Neuronal stem cell (in vitro differentiated cells): ENCODE results near the gene GSG1.

Experiments used
- DNase-seq: peaks from one replicate; pipeline ENCODE4 v3.0.0-alpha.2; 2013; ENCODE audit warnings: low spot score
- H2AFZ ChIP-seq: one replicate; pipeline ENCODE4 v1.6.1; 2013; ENCODE audit warnings: mild to moderate bottlenecking, low read length, inconsistent platforms
- H2AK5ac ChIP-seq: 2 replicates; pipeline ENCODE4 v1.6.1; 2013; ENCODE audit warnings: low read depth, mild to moderate bottlenecking, inconsistent platforms, low read length, moderate library complexity, mixed read lengths
- H2BK120ac ChIP-seq: 2 replicates; pipeline ENCODE4 v1.6.1; 2013; ENCODE audit warnings: low read depth, mild to moderate bottlenecking, inconsistent platforms, low read length, moderate library complexity, mixed read lengths
- H2BK12ac ChIP-seq: one replicate; pipeline ENCODE4 v1.6.1; 2013; ENCODE audit warnings: low read length, inconsistent platforms
- H2BK15ac ChIP-seq: 2 replicates; pipeline ENCODE4 v1.6.1; 2013; ENCODE audit warnings: mild to moderate bottlenecking, low read length, inconsistent platforms, mixed read lengths
- H2BK5ac ChIP-seq: one replicate; pipeline ENCODE4 v1.6.1; 2013; ENCODE audit warnings: inconsistent platforms, mild to moderate bottlenecking, low read length, moderate library complexity
- H3K14ac ChIP-seq: one replicate; pipeline ENCODE4 v1.6.1; 2013; ENCODE audit warnings: low read length, inconsistent platforms
- H3K18ac ChIP-seq: 2 replicates; pipeline ENCODE4 v1.6.1; 2013; ENCODE audit warnings: low read length, inconsistent platforms
- H3K23ac ChIP-seq: 2 replicates; pipeline ENCODE4 v1.6.1; 2013; ENCODE audit warnings: low read depth, mild to moderate bottlenecking, mixed read lengths, low read length, inconsistent platforms; ENCODE audit not compliant: poor library complexity
- H3K27ac ChIP-seq: replicated peaks from 3 replicates; pipeline ENCODE4 v1.5.1; 2013; ENCODE audit warnings: low read length, inconsistent platforms
- H3K27me3 ChIP-seq, 3 experiments: 2 replicates each; pipeline ENCODE4 v1.6.1; 2013; ENCODE audit warnings: low read length in 3 of 3, mild to moderate bottlenecking in 2 of 3, inconsistent platforms in 1 of 3, low read depth in 1 of 3, mixed read lengths in 1 of 3, moderate library complexity in 1 of 3; ENCODE audit not compliant: control insufficient read depth in 3 of 3, insufficient read depth in 3 of 3
- H3K36me3 ChIP-seq, 2 donors: replicated peaks in 1 of 2; 2 replicates each; pipeline ENCODE4 v1.6.1; 2013; ENCODE audit warnings: low read length in 2 of 2; ENCODE audit not compliant: control insufficient read depth in 2 of 2, insufficient read depth in 2 of 2
- H3K4ac ChIP-seq: 2 replicates; pipeline ENCODE4 v1.6.1; 2013; ENCODE audit warnings: inconsistent platforms, mild to moderate bottlenecking, low read length, moderate library complexity
- H3K4me1 ChIP-seq, 2 donors: 1 replicate in 1 of 2; 2 replicates in 1 of 2; pipeline ENCODE4 v1.6.1; 2013; ENCODE audit warnings: low read length in 2 of 2, low read depth in 1 of 2; ENCODE audit not compliant: control insufficient read depth in 2 of 2, insufficient read depth in 1 of 2
- H3K4me2 ChIP-seq: one replicate; pipeline ENCODE4 v1.6.1; 2013; ENCODE audit warnings: mild to moderate bottlenecking, low read length, inconsistent platforms; ENCODE audit not compliant: insufficient read depth, poor library complexity, severe bottlenecking
- H3K4me3 ChIP-seq, 2 donors: 2 replicates each; pipeline ENCODE4 v1.5.1; 2013; ENCODE audit warnings: low read length in 2 of 2, mild to moderate bottlenecking in 2 of 2, inconsistent platforms in 1 of 2, moderate library complexity in 1 of 2
- H3K79me1 ChIP-seq: one replicate; pipeline ENCODE4 v1.6.1; 2013; ENCODE audit warnings: low read depth, mild to moderate bottlenecking, inconsistent platforms, low read length, moderate library complexity
- H3K9ac ChIP-seq: one replicate; pipeline ENCODE4 v1.6.1; 2013; ENCODE audit warnings: mild to moderate bottlenecking, low read depth, low read length, inconsistent platforms; ENCODE audit not compliant: poor library complexity
- H3K9me3 ChIP-seq, 2 donors: replicated peaks in 1 of 2; 2 replicates each; pipeline versions ENCODE3 to v1.6.1; 2013; ENCODE audit warnings: low read length in 2 of 2, mild to moderate bottlenecking in 2 of 2, inconsistent platforms in 1 of 2, low read depth in 1 of 2, mixed read lengths in 1 of 2, moderate library complexity in 1 of 2; ENCODE audit not compliant: control insufficient read depth in 2 of 2, insufficient read depth in 1 of 2
- H4K8ac ChIP-seq: one replicate; pipeline ENCODE4 v1.6.1; 2013; ENCODE audit warnings: low read depth, mild to moderate bottlenecking, inconsistent platforms, low read length, moderate library complexity
- H4K91ac ChIP-seq: one replicate; pipeline ENCODE4 v1.6.1; 2013; ENCODE audit warnings: low read length, low read depth, mild to moderate bottlenecking, inconsistent platforms; ENCODE audit not compliant: poor library complexity
- WGBS, 2 donors: extraction: QIAGEN DNeasy Blood & Tissue Kit; methylation state at CpG; one replicate each; pipeline ENCODE4 v1.1.7; 2013; ENCODE audit warnings: missing lambda C conversion rate in 2 of 2, mixed read lengths in 1 of 2; ENCODE audit not compliant: insufficient read length in 2 of 2, insufficient replicate concordance in 1 of 2; ENCODE audit errors: extremely low coverage in 2 of 2; 5-methylcytosine and 5-hydroxymethylcytosine counted together

GSG1 gene

GRCh38 chr12:13114251-13115052 lies 11.0 kb upstream of the GSG1 start:
- DNase-seq, result no peak
- peaks cover 2 to 10% of the 10 kb centered on the region in 2 donors for H3K9me3 ChIP-seq
- no peak overlapping the region for H2BK15ac ChIP-seq
- peak overlapping the region; percentile 48 for H2BK5ac ChIP-seq
- H2BK12ac ChIP-seq, result no peak overlapping the region
- no peak overlapping the region for H3K14ac ChIP-seq
- H3K27me3 ChIP-seq, result no peaks in the 10 kb centered on the region
- H3K4me3 ChIP-seq, result no peak overlapping the region
- H3K36me3 ChIP-seq, result no peaks in the 10 kb centered on the region
- no peak overlapping the region for H3K9ac ChIP-seq
- WGBS, 2 donors, result no CpG with 5 or more reads among the region's 15 CpGs
- no peak overlapping the region for H2BK120ac ChIP-seq
- H3K4me2 ChIP-seq, result no peak overlapping the region
- peak overlapping the region; percentile 37 for H2AK5ac ChIP-seq
- H4K91ac ChIP-seq, result peak overlapping the region; percentile 74
- no peak overlapping the region for H3K23ac ChIP-seq
- H2AFZ ChIP-seq, result peak overlapping the region; percentile 75
- H3K18ac ChIP-seq, result peak overlapping the region; percentile 89
- H3K27ac ChIP-seq, result peak overlapping the region; percentile 78
- H4K8ac ChIP-seq, result no peak overlapping the region
- no peak overlapping the region for H3K4ac ChIP-seq
- no peaks in the 10 kb centered on the region for H3K79me1 ChIP-seq
- H3K4me1 ChIP-seq, result peaks cover 10 to 33% of the 10 kb centered on the region in 2 donors

GRCh38 chr12:13112968-13113367 lies 9.5 kb upstream of the GSG1 start:
- no peaks in the 10 kb centered on the region for H3K36me3 ChIP-seq
- no peak overlapping the region for H4K91ac ChIP-seq
- no CpG with 5 or more reads among the region's 6 CpGs for WGBS, 2 donors
- no peak overlapping the region for H3K23ac ChIP-seq
- H3K9me3 ChIP-seq, result peaks cover 4 to 14% of the 10 kb centered on the region in 2 donors
- H2AFZ ChIP-seq, result no peak overlapping the region
- H2BK12ac ChIP-seq, result peak overlapping the region; percentile 34
- no peak overlapping the region for H3K4me2 ChIP-seq
- no peak overlapping the region for H2BK120ac ChIP-seq
- H2BK5ac ChIP-seq, result no peak overlapping the region
- no peak overlapping the region for H3K9ac ChIP-seq
- no peak overlapping the region for H3K14ac ChIP-seq
- no peak overlapping the region for H2BK15ac ChIP-seq
- DNase-seq, result no peak
- no peak overlapping the region for H4K8ac ChIP-seq
- no peak overlapping the region for H2AK5ac ChIP-seq
- H3K18ac ChIP-seq, result peak overlapping the region; percentile 15
- no peaks in the 10 kb centered on the region for H3K27me3 ChIP-seq
- H3K4ac ChIP-seq, result no peak overlapping the region
- H3K4me3 ChIP-seq, result no peak overlapping the region
- H3K79me1 ChIP-seq, result no peaks in the 10 kb centered on the region
- peaks cover 10 to 28% of the 10 kb centered on the region in 2 donors for H3K4me1 ChIP-seq
- H3K27ac ChIP-seq, result peak overlapping the region; percentile 19

- no peaks in the 10 kb centered on the region for H3K36me3 ChIP-seq
- H3K9me3 ChIP-seq, result peaks cover 2 to 8% of the 10 kb centered on the region in 2 donors
- H2BK120ac ChIP-seq, result no peak overlapping the region
- H3K4me3 ChIP-seq, result no peak overlapping the region
- H3K18ac ChIP-seq, result no peak overlapping the region
- no peak overlapping the region for H4K8ac ChIP-seq
- WGBS, 2 donors, result no CpG with 5 or more reads among the region's 1 CpG
- no peak overlapping the region for H3K9ac ChIP-seq
- H3K14ac ChIP-seq, result no peak overlapping the region
- no peak overlapping the region for H2AFZ ChIP-seq
- no peak overlapping the region for H2BK5ac ChIP-seq
- peaks cover 5 to 7% of the 10 kb centered on the region in 2 donors for H3K4me1 ChIP-seq
- DNase-seq, result no peak
- H3K23ac ChIP-seq, result no peak overlapping the region
- no peak overlapping the region for H2AK5ac ChIP-seq
- no peak overlapping the region for H2BK12ac ChIP-seq
- no peak overlapping the region for H3K4ac ChIP-seq
- H4K91ac ChIP-seq, result no peak overlapping the region
- H3K4me2 ChIP-seq, result no peak overlapping the region
- no peak overlapping the region for H3K27ac ChIP-seq
- no peaks in the 10 kb centered on the region for H3K27me3 ChIP-seq
- H2BK15ac ChIP-seq, result no peak overlapping the region
- no peaks in the 10 kb centered on the region for H3K79me1 ChIP-seq
Measured at GRCh38 chr12:13106666-13107065, 3.2 kb upstream of the GSG1 start.

GRCh38 chr12:13105781-13106180 lies 2.3 kb upstream of the GSG1 start:
- Histone ChIP-seq H3K9ac (no peak overlapping the region), H3K4ac (no peak overlapping the region), H3K36me3 (no peaks in the 10 kb centered on the region), H3K4me2 (no peak overlapping the region), H3K4me3 (no peak overlapping the region), H2BK120ac (no peak overlapping the region), H4K8ac (no peak overlapping the region), H3K4me1 (peaks cover 9% of the 10 kb centered on the region in 2 donors), H2AK5ac (no peak overlapping the region), H2BK12ac (no peak overlapping the region), H2AFZ (no peak overlapping the region), H3K27me3 (no peaks in the 10 kb centered on the region), H3K23ac (no peak overlapping the region), H2BK15ac (no peak overlapping the region), H3K79me1 (no peaks in the 10 kb centered on the region), H3K14ac (no peak overlapping the region), H4K91ac (no peak overlapping the region), H3K27ac (no peak overlapping the region), H2BK5ac (no peak overlapping the region), H3K9me3 (peaks cover 2 to 8% of the 10 kb centered on the region in 2 donors), H3K18ac (no peak overlapping the region)
- DNase-seq, result no peak
- no CpG with 5 or more reads among the region's 1 CpG for WGBS, 2 donors
